HPDE6-E6E7 (cell line): ENCODE results near the gene GRB7.
A peak's percentile ranks its signal among the peaks of the same experiment; 100 is the strongest.
"Not testable (repeated sequence)": the region's sequence is repeated elsewhere in the genome, so short reads cannot be mapped to it uniquely, and the experiment has no call there.

ENCODE experiments used
- DNase-seq: peaks from one replicate; pipeline ENCODE4 v3.0.0; 2011; ENCODE audit warnings: missing footprints; ENCODE audit errors: extremely low spot score

Gene GRB7

GRCh38 chr17:39732586-39732985 lies 5.2 kb upstream of the GRB7 start:
- DNase-seq, result no peak

GRCh38 chr17:39735882-39736281 lies 1.9 kb upstream of the GRB7 start:
- no peak for DNase-seq

GRCh38 chr17:39736319-39737165 lies 1.2 kb upstream of the GRB7 start:
- no peak for DNase-seq

GRCh38 chr17:39737206-39737759 lies 455 bp upstream of the GRB7 start:
- DNase-seq, result no peak

- DNase-seq, result peak; percentile 65
Measured at GRCh38 chr17:39738568-39738901, 797 bp downstream of the GRB7 start.

- peak; percentile 87 for DNase-seq
Measured at GRCh38 chr17:39738983-39739884, 1.5 kb downstream of the GRB7 start.

GRCh38 chr17:39739885-39740356 lies 2.2 kb downstream of the GRB7 start:
- peak; percentile 60 for DNase-seq

- DNase-seq, result peak; percentile 81
Measured at GRCh38 chr17:39740357-39741111, 2.8 kb downstream of the GRB7 start.

- DNase-seq, result no peak
Measured at GRCh38 chr17:39742126-39742855, 4.6 kb downstream of the GRB7 start.

GRCh38 chr17:39742856-39743436 lies 5.2 kb downstream of the GRB7 start:
- DNase-seq, result no peak

- DNase-seq, result no peak
Measured at GRCh38 chr17:39744075-39744835, 6.5 kb downstream of the GRB7 start.

GRCh38 chr17:39744836-39745215 lies 7.1 kb downstream of the GRB7 start:
- no peak for DNase-seq

GRCh38 chr17:39745335-39746144 lies 7.8 kb downstream of the GRB7 start:
- no peak for DNase-seq

GRCh38 chr17:39746145-39746461 lies 8.4 kb downstream of the GRB7 start:
- no peak for DNase-seq

- no peak for DNase-seq
Measured at GRCh38 chr17:39747745-39748144, 10.0 kb downstream of the GRB7 start.

- DNase-seq, result not testable (repeated sequence)
Measured at GRCh38 chr17:39748444-39749034, 10.8 kb downstream of the GRB7 start.

- DNase-seq, result no peak
Measured at GRCh38 chr17:39750131-39751015, 12.6 kb downstream of the GRB7 start.
